Muscle of back (tissue), 10 donors: ENCODE results near the gene METRN. TPM values are rescaled to one million over a fixed set of nuclear protein-coding genes. Genes with fewer than 3 reads are reported as not detected.

Experiments used
- polyA plus RNA-seq, 10 donors: library from polyadenylated mRNA; unstranded; fragments of 120-200 nt; gene quantifications; one replicate each; pipeline ENCODE4 v1.2.1, GENCODE V29; 2013; ENCODE audit not compliant: insufficient read length in 10 of 10

METRN gene
- polyA plus RNA-seq, 10 donors = 18.5 to 34.8 (median 27.3) TPM

Other genes with a start within 250 kb of the METRN start
- gene CAPN15, start 187.4 kb upstream of the METRN start, polyA plus RNA-seq = 10 to 100 TPM; 14.3 to 30.0 (median 24.0) TPM
- gene PRR35, start 154.7 kb upstream of the METRN start, polyA plus RNA-seq = under 1 TPM in 5 of 10 donors, not detected in 5; 0.09 to 0.25 (median 0.12) TPM
- gene NHLRC4, start 148.1 kb upstream of the METRN start, polyA plus RNA-seq = 1 to 10 TPM in 5 of 10 donors, under 1 TPM in 5; 0.77 to 1.5 (median 0.98) TPM
- gene PIGQ, start 145.2 kb upstream of the METRN start, polyA plus RNA-seq = 10 to 100 TPM; 12.5 to 25.3 (median 16.8) TPM
- gene RAB40C, start 125.1 kb upstream of the METRN start, polyA plus RNA-seq = 10 to 100 TPM in 8 of 10 donors, 1 to 10 TPM in 2; 8.9 to 15.7 (median 10.8) TPM
- gene WFIKKN1, start 84.1 kb upstream of the METRN start, polyA plus RNA-seq = under 1 TPM; 0.18 to 0.79 (median 0.40) TPM
- gene METTL26, start 78.8 kb upstream of the METRN start, polyA plus RNA-seq = 10 to 100 TPM; 28.0 to 61.3 (median 40.0) TPM
- 10 to 100 TPM in 4 of 10 donors, 1 to 10 TPM in 6; 8.0 to 12.5 (median 9.8) TPM for gene MCRIP2, start 73.3 kb upstream of the METRN start, polyA plus RNA-seq
- gene WDR90, start 65.8 kb upstream of the METRN start, polyA plus RNA-seq = 10 to 100 TPM; 10.7 to 26.2 (median 17.5) TPM
- gene RHOT2, start 47.0 kb upstream of the METRN start, polyA plus RNA-seq = 10 to 100 TPM; 34.3 to 74.1 (median 54.4) TPM
- 1 to 10 TPM in 8 of 10 donors, under 1 TPM in 2; 0.85 to 1.8 (median 1.2) TPM for gene RHBDL1, start 39.4 kb upstream of the METRN start, polyA plus RNA-seq
- 100 to 1,000 TPM in 4 of 10 donors, 10 to 100 TPM in 6; 73.3 to 119 (median 98.5) TPM for gene STUB1, start 34.7 kb upstream of the METRN start, polyA plus RNA-seq
- gene JMJD8, start 30.8 kb upstream of the METRN start, polyA plus RNA-seq = 10 to 100 TPM; 23.1 to 41.3 (median 29.5) TPM
- gene WDR24, start 24.7 kb upstream of the METRN start, polyA plus RNA-seq = 1 to 10 TPM; 5.0 to 8.6 (median 7.1) TPM
- gene FBXL16, start 9.3 kb upstream of the METRN start, polyA plus RNA-seq = 1 to 10 TPM in 2 of 10 donors, under 1 TPM in 8; 0.22 to 1.1 (median 0.44) TPM
- 10 to 100 TPM in 6 of 10 donors, 1 to 10 TPM in 4; 6.4 to 18.5 (median 12.9) TPM for gene ANTKMT, start 6.0 kb downstream of the METRN start, polyA plus RNA-seq
- gene CCDC78, start 11.3 kb downstream of the METRN start, polyA plus RNA-seq = 1 to 10 TPM in 4 of 10 donors, under 1 TPM in 6; 0.59 to 2.1 (median 0.96) TPM
- 1 to 10 TPM; 1.3 to 6.8 (median 2.0) TPM for gene HAGHL, start 12.0 kb downstream of the METRN start, polyA plus RNA-seq
- gene CIAO3, start 25.9 kb downstream of the METRN start, polyA plus RNA-seq = 10 to 100 TPM; 11.4 to 17.5 (median 15.0) TPM
- gene MSLN, start 45.6 kb downstream of the METRN start, polyA plus RNA-seq = 1 to 10 TPM in 2 of 10 donors, under 1 TPM in 8; 0.28 to 3.8 (median 0.55) TPM
- 10 to 100 TPM in 2 of 10 donors, 1 to 10 TPM in 8; 6.8 to 13.7 (median 9.0) TPM for gene RPUSD1, start 73.3 kb downstream of the METRN start, polyA plus RNA-seq
- 10 to 100 TPM in 9 of 10 donors, 1 to 10 TPM in 1; 9.3 to 20.5 (median 14.5) TPM for gene CHTF18, start 73.5 kb downstream of the METRN start, polyA plus RNA-seq
- gene GNG13, start 85.6 kb downstream of the METRN start, polyA plus RNA-seq = under 1 TPM in 1 of 10 donors, not detected in 9; 0.16 TPM